Ovary (tissue), 9 donors: ENCODE results near the gene ADGRV1. TPM values are rescaled to one million over a fixed set of nuclear protein-coding genes. Genes with fewer than 3 reads are reported as not detected.

Experiments used
- DNase-seq, 5 donors: peaks; one replicate each; pipeline ENCODE4 v3.0.0-alpha.2; 2019 to 2020
- H3K27ac ChIP-seq, 2 donors: fragments of 200-600 bp; one replicate each; pipeline versions ENCODE4 v1.5.1 to v1.8.0; 2019 to 2022
- H3K27me3 ChIP-seq: fragments of 200-600 bp; one replicate; pipeline ENCODE4 v1.8.0; 2022
- H3K36me3 ChIP-seq: fragments of 200-600 bp; sonication (generic); one replicate; pipeline ENCODE4 v1.5.1; 2019
- H3K4me1 ChIP-seq: one replicate; pipeline ENCODE4 v1.8.1; 2013; ENCODE audit warnings: mild to moderate bottlenecking, moderate library complexity; ENCODE audit not compliant: insufficient read depth
- H3K4me3 ChIP-seq: fragments of 200-600 bp; sonication (generic); one replicate; pipeline ENCODE4 v1.5.1; 2017
- H3K9me3 ChIP-seq, 2 donors: fragments of 200-600 bp in 1 of 2; sonication (generic) in 1 of 2; one replicate each; pipeline versions ENCODE4 v1.5.1 to v1.8.1; 2013 to 2019; ENCODE audit warnings: mild to moderate bottlenecking in 1 of 2, moderate library complexity in 1 of 2
- CTCF ChIP-seq, 3 donors: fragments of 450-650 bp in 2 of 3; fragments of 200-600 bp in 1 of 3; IDR thresholded peaks; one replicate each; pipeline versions ENCODE4 v1.5.1 to v1.8.0; 2016 to 2022; ENCODE audit warnings: antibody characterized with exemption in 3 of 3, mild to moderate bottlenecking in 1 of 3
- EP300 ChIP-seq: sonication (generic); formaldehyde crosslinking; IDR thresholded peaks from one replicate; pipeline ENCODE4 v1.6.1; 2017; ENCODE audit warnings: antibody characterized with exemption
- POLR2A ChIP-seq: fragments of 450-650 bp; IDR thresholded peaks from one replicate; pipeline ENCODE4 v1.6.1; 2017; ENCODE audit warnings: antibody characterized with exemption, mild to moderate bottlenecking, moderate library complexity
- WGBS, 3 donors: extraction: QIAGEN DNeasy Blood & Tissue Kit in 1 of 3; methylation state at CpG; one replicate each; pipeline versions ENCODE4 v1.1.5 to v1.1.7; 2013 to 2017; 5-methylcytosine and 5-hydroxymethylcytosine counted together
- intact Hi-C, 4 donors: fragments of 100-400 bp; cut with DNase I; formaldehyde crosslinking; loops; one replicate each; pipeline versions ENCODE4 v1.11.0 to v1.15.1; 2022 to 2023
- polyA plus RNA-seq, 2 donors: library from polyadenylated mRNA; stranded (reverse); fragments of 200-250 nt in 1 of 2; fragments of 350-450 nt in 1 of 2; fragmentation: Illumina TruSeq in 1 of 2; extraction: RNeasy Lipid Tissue Mini Kit (QIAGEN cat#74804) in 1 of 2; gene quantifications; one replicate each; pipeline ENCODE4 v1.2.3, GENCODE V29; 2013 to 2014
- total RNA-seq, 7 donors: library from RNA; depleted of rRNA in 2 of 7; stranded (reverse); fragments of >200 nt in 2 of 7; fragmentation: NEBNext Ultra II Directional in 3 of 7; extraction: Animal tissue kit (Norgen Biotek cat#: 25700) in 3 of 7; gene quantifications; one replicate each; pipeline versions ENCODE4 v1.1.0 to v1.2.4, GENCODE V29; 2016 to 2023
- donor health status: DM: no; HTN: no; CAD: no; lungs with moderate emphysema.
- donor health status: DM: no; HTN: no; CAD: no.
- donor health status: Bipolar disorder and iron deficiency.
- donor health status: DM: yes; HTN: yes; CAD: no.
- donor health status: DM: no; HTN: no; CAD: no.
- donor health status: DM: yes; HTN: yes; CAD: no.

The ADGRV1 gene
- total and polyA plus RNA-seq, 9 donors = 0.21 to 2.7 (median 1.1) TPM

- intact Hi-C loops = no loop called here
- H3K27ac ChIP-seq = no peak overlapping the region
- no peaks in the 10 kb centered on the region for H3K4me1 ChIP-seq
- no peaks in the 10 kb centered on the region for H3K36me3 ChIP-seq
- no peaks in the 10 kb centered on the region for H3K27me3 ChIP-seq
- no peak for TF ChIP-seq CTCF (IDR thresholded peaks at IDR 0.05)
- no peak for TF ChIP-seq POLR2A
- no peak for TF ChIP-seq EP300
- H3K9me3 ChIP-seq = no peaks in the 10 kb centered on the region
- no peak overlapping the region for H3K4me3 ChIP-seq
- DNase-seq = no peak
These were observed 581.1 kb downstream of the ADGRV1 start for GRCh38 chr5:91139572-91140200.

- Histone ChIP-seq H3K9me3 (no peaks in the 10 kb centered on the region), H3K27ac (no peak overlapping the region), H3K4me1 (no peaks in the 10 kb centered on the region), H3K36me3 (no peaks in the 10 kb centered on the region), H3K27me3 (no peaks in the 10 kb centered on the region), H3K4me3 (no peak overlapping the region)
- intact Hi-C loops = no loop called here
- TF ChIP-seq EP300 (no peak), POLR2A (no peak), CTCF (IDR thresholded peaks at IDR 0.05) (no peak)
- WGBS, 3 donors = 51 to 68% (median 61%) methylated on average over 2 of the region's 2 CpGs
- DNase-seq = no peak
These were observed 582.1 kb downstream of the ADGRV1 start for GRCh38 chr5:91140657-91141056.

GRCh38 chr5:91141642-91142041, 583.0 kb downstream of the ADGRV1 start:
- DNase-seq = no peak
- H3K9me3 ChIP-seq = no peaks in the 10 kb centered on the region
- H3K27me3 ChIP-seq = no peaks in the 10 kb centered on the region
- H3K4me1 ChIP-seq = no peaks in the 10 kb centered on the region
- no peak overlapping the region for H3K27ac ChIP-seq
- 92 to 95% (median 93%) methylated on average over 4 of the region's 4 CpGs for WGBS, 3 donors
- no peak for TF ChIP-seq CTCF (IDR thresholded peaks at IDR 0.05)
- TF ChIP-seq EP300 = no peak
- no peak for TF ChIP-seq POLR2A
- intact Hi-C loops = no loop called here
- H3K4me3 ChIP-seq = no peak overlapping the region
- H3K36me3 ChIP-seq = no peaks in the 10 kb centered on the region

- no peak for DNase-seq
- no peaks in the 10 kb centered on the region for H3K27me3 ChIP-seq
- no peak overlapping the region for H3K4me3 ChIP-seq
- no peaks in the 10 kb centered on the region for H3K9me3 ChIP-seq
- no peak overlapping the region for H3K27ac ChIP-seq
- TF ChIP-seq POLR2A (no peak), CTCF (IDR thresholded peaks at IDR 0.05) (no peak), EP300 (no peak)
- WGBS, 3 donors = 73 to 88% (median 79%) methylated on average over 4 of the region's 4 CpGs
- intact Hi-C loops = no loop called here
- no peaks in the 10 kb centered on the region for H3K4me1 ChIP-seq
- H3K36me3 ChIP-seq = no peaks in the 10 kb centered on the region
These were observed 583.8 kb downstream of the ADGRV1 start for GRCh38 chr5:91142386-91142785.
